Suprapubic skin (tissue), 4 donors: ENCODE measurements around the gene PJVK.

Source experiments
- POLR2A ChIP-seq, 2 donors: fragments of 450-650 bp; IDR thresholded peaks; one replicate each; pipeline ENCODE4 v1.6.1; 2017; ENCODE audit warnings: antibody characterized with exemption in 2 of 2, mild to moderate bottlenecking in 2 of 2, moderate library complexity in 2 of 2
- POLR2AphosphoS5 ChIP-seq, 3 donors: sonication (generic); formaldehyde crosslinking; IDR thresholded peaks; one replicate each; pipeline ENCODE4 v1.6.1; 2017; ENCODE audit warnings: antibody characterized with exemption in 3 of 3
- TF ChIP-seq, protein P1 (sequence below), 2 donors: fragments of 200-600 bp in 1 of 2; fragments of 450-650 bp in 1 of 2; sonication (generic) in 1 of 2; IDR thresholded peaks; one replicate each; pipeline ENCODE4 v1.5.1; 2016 to 2019; ENCODE audit warnings: antibody characterized with exemption in 2 of 2, mild to moderate bottlenecking in 1 of 2, moderate library complexity in 1 of 2

DNA sequence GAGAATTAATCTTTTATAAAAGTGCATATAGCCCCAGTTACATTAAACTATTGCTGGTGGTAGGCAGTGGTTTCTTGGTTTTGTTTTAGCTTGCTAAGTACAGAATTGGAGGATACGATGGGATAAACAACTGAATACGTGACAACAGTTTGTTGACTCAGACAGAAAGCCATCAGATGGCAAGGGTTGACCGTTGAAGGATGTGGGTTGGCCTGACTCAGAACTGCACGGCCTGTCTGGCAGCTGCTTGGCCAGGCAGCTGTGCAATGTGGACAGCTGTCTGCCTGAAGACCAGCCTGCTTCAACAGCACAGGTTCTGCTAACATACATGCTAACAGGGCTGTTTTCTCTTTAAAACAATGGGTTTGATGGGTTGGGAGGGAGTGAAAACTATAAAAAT lies 46.8 kb upstream of the PJVK start:
- TF ChIP-seq, protein P1, sequence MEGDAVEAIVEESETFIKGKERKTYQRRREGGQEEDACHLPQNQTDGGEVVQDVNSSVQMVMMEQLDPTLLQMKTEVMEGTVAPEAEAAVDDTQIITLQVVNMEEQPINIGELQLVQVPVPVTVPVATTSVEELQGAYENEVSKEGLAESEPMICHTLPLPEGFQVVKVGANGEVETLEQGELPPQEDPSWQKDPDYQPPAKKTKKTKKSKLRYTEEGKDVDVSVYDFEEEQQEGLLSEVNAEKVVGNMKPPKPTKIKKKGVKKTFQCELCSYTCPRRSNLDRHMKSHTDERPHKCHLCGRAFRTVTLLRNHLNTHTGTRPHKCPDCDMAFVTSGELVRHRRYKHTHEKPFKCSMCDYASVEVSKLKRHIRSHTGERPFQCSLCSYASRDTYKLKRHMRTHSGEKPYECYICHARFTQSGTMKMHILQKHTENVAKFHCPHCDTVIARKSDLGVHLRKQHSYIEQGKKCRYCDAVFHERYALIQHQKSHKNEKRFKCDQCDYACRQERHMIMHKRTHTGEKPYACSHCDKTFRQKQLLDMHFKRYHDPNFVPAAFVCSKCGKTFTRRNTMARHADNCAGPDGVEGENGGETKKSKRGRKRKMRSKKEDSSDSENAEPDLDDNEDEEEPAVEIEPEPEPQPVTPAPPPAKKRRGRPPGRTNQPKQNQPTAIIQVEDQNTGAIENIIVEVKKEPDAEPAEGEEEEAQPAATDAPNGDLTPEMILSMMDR (IDR thresholded peaks at IDR 0.05): no peak
- TF ChIP-seq POLR2A (IDR thresholded peaks at IDR 0.05) (no peak), POLR2AphosphoS5 (IDR thresholded peaks at IDR 0.05) (no peak)
